ENCODE results near the gene TLE4. TPM values are rescaled to one million over a fixed set of nuclear protein-coding genes. Genes with fewer than 3 reads are reported as not detected.

Gene TLE4
- total RNA-seq, 1 donor: 79.0 TPM

DNA sequence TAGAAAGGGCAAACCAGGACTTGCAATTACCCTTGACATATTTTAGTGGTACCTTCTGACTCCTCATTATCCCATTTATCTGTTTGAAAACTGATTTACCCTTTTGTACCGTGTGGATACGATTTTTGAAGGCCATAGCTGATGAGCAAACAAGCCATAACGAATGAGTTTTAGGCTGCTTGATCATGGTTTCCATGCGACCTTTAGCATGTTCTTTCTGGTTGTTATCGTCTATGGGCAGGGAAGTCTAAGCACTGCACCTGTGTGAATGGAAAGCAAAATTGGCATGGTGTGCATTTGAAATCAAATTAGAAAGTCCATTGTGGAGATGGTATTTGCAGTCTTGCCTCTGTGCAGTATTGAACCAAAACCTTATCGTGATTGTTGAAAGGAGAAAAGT is 127.7 kb downstream of the TLE4 start:
- no peak for DNase-seq (ENCODE audit: low read depth)
- H3K4me3 ChIP-seq (ENCODE audit: low read depth, low read length): no peak overlapping the region
- TF ChIP-seq, protein P1, sequence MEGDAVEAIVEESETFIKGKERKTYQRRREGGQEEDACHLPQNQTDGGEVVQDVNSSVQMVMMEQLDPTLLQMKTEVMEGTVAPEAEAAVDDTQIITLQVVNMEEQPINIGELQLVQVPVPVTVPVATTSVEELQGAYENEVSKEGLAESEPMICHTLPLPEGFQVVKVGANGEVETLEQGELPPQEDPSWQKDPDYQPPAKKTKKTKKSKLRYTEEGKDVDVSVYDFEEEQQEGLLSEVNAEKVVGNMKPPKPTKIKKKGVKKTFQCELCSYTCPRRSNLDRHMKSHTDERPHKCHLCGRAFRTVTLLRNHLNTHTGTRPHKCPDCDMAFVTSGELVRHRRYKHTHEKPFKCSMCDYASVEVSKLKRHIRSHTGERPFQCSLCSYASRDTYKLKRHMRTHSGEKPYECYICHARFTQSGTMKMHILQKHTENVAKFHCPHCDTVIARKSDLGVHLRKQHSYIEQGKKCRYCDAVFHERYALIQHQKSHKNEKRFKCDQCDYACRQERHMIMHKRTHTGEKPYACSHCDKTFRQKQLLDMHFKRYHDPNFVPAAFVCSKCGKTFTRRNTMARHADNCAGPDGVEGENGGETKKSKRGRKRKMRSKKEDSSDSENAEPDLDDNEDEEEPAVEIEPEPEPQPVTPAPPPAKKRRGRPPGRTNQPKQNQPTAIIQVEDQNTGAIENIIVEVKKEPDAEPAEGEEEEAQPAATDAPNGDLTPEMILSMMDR (IDR thresholded peaks at IDR 0.05; ENCODE audit: insufficient read depth, low read depth, low read length): no peak

DNA sequence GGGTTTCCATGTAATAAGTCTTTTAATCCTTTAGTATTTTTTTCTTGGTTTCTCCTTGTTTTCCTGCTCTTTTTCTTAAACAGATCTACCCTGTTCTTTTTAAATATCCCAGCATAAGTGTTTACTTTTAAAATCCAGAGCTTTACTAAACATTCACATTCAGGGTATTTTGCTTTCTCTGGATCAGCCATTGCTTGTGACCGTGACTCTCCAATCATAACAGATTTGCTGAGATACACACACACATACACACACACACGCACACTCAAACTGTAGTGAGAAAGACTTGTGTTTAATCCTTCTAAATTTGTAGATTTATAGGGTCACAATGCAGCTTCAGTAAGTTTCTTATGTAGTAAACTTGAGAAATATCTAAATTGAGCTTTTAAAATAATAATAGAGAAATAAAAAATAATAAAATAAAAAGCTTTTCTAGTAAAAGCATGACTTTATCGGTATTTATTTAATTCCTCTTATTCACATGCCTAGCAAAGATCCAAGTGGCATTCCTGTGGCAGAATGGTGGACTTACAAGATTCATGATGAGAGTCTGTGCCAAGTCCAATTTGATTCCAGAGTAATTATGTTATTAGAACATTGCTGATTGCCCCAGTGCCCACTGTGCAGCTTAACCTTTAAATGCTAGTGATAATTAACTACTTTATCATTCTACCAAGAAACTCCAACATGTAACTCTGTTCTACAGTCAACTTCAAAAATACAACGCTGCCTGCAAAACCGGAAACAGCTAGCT is 129.0 kb downstream of the TLE4 start:
- TF ChIP-seq, protein P1 (IDR thresholded peaks at IDR 0.05; ENCODE audit: insufficient read depth, low read depth, low read length): no peak
- DNase-seq (ENCODE audit: low read depth): no peak
- H3K4me3 ChIP-seq (ENCODE audit: low read depth, low read length): no peak overlapping the region

DNA sequence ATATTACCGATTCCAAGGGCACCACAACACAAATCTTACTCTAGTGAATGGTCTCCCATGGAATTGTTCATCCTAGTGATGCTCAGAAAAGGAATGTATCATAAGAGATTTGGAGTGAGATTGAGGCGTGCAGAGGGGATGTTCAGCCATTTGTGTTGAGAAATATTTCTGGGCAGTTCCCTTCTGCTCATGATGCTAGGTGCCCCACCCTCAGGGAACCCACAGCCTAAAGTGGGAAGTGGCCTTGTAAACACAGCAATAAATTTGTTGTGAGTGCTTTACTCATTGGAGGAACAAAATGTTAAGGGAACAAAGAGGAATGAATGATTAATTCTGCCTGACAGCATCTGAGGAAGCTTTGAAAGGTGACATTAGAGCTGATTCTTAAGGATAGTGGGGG is 129.9 kb downstream of the TLE4 start:
- peak; percentile 42 for DNase-seq (ENCODE audit: low read depth)

GRCh38 chr9:79705704-79706103 is 133.9 kb downstream of the TLE4 start:
- DNase-seq (ENCODE audit: low read depth): no peak
- H3K4me3 ChIP-seq (ENCODE audit: low read depth, low read length): no peak overlapping the region
- TF ChIP-seq, protein P1 (IDR thresholded peaks at IDR 0.05; ENCODE audit: insufficient read depth, low read depth, low read length): no peak

More for the DNA sequence above, 129.9 kb downstream of the TLE4 start:
- no peak overlapping the region for H3K4me3 ChIP-seq (ENCODE audit: low read depth, low read length)
- TF ChIP-seq, protein P1 (IDR thresholded peaks at IDR 0.05; ENCODE audit: insufficient read depth, low read depth, low read length): no peak

- DNase-seq (ENCODE audit: low read depth): no peak
- no peak overlapping the region for H3K4me3 ChIP-seq (ENCODE audit: low read depth, low read length)
- TF ChIP-seq, protein P1 (IDR thresholded peaks at IDR 0.05; ENCODE audit: insufficient read depth, low read depth, low read length): no peak
Observed at GRCh38 chr9:79706512-79706911, 134.7 kb downstream of the TLE4 start.

DNA sequence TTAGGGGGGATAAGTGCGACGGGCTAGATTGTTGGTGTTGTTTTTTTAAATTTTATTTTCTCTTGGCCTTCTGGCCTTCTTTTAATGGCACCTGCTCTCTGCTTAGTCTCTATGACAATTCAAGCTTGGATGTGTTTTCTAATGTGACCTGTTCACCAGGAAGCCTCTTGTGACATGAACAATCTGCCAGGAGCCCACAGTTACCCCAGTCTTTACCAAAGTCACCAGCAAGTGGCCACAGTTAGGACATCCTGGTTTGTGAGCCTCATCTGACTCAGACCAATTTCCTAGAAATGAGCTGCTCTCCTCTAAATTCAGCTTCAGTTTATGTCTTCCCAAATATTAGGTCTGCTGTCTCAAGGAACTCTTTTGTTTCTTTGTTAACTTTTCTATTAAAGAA is 135.8 kb downstream of the TLE4 start:
- TF ChIP-seq, protein P1 (IDR thresholded peaks at IDR 0.05; ENCODE audit: insufficient read depth, low read depth, low read length): no peak
- no peak overlapping the region for H3K4me3 ChIP-seq (ENCODE audit: low read depth, low read length)
- DNase-seq (ENCODE audit: low read depth): no peak

GRCh38 chr9:79708541-79708940 is 136.8 kb downstream of the TLE4 start:
- TF ChIP-seq, protein P1 (IDR thresholded peaks at IDR 0.05; ENCODE audit: insufficient read depth, low read depth, low read length): no peak
- DNase-seq (ENCODE audit: low read depth): no peak
- no peak overlapping the region for H3K4me3 ChIP-seq (ENCODE audit: low read depth, low read length)

All from fibroblast of villous mesenchyme (primary cell).